Endothelial cell of umbilical vein (primary cell): ENCODE measurements around the gene MTCL1.
A peak's percentile ranks its signal among the peaks of the same experiment; 100 is the strongest.

Source experiments
- EZH2 ChIP-seq: IDR thresholded peaks from 2 replicates; pipeline ENCODE4 v1.6.1; 2012; ENCODE audit warnings: borderline replicate concordance, low read depth, mild to moderate bottlenecking, moderate library complexity, low read length, inconsistent platforms; ENCODE audit not compliant: severe bottlenecking
- POLR2A ChIP-seq: IDR thresholded peaks from 2 replicates; pipeline ENCODE4 v1.6.1; 2012; ENCODE audit warnings: low read depth, mild to moderate bottlenecking, control low read depth, low read length
- POLR2AphosphoS5 ChIP-seq: IDR thresholded peaks from 2 replicates; pipeline ENCODE4 v1.6.1; 2012; ENCODE audit warnings: low read depth, mild to moderate bottlenecking, control low read depth, low read length, moderate library complexity; ENCODE audit not compliant: insufficient read depth
- TF ChIP-seq, protein P1 (sequence below), 2 donors: IDR thresholded peaks; 1 replicate in 1 of 2; 2 replicates in 1 of 2; pipeline ENCODE4 v1.5.1; 2011; ENCODE audit warnings: low read length in 2 of 2, mild to moderate bottlenecking in 2 of 2, moderate library complexity in 2 of 2, control low read depth in 1 of 2, inconsistent platforms in 1 of 2, low read depth in 1 of 2; ENCODE audit not compliant: insufficient read depth in 1 of 2; ENCODE audit errors: extremely low read depth in 1 of 2

DNA sequence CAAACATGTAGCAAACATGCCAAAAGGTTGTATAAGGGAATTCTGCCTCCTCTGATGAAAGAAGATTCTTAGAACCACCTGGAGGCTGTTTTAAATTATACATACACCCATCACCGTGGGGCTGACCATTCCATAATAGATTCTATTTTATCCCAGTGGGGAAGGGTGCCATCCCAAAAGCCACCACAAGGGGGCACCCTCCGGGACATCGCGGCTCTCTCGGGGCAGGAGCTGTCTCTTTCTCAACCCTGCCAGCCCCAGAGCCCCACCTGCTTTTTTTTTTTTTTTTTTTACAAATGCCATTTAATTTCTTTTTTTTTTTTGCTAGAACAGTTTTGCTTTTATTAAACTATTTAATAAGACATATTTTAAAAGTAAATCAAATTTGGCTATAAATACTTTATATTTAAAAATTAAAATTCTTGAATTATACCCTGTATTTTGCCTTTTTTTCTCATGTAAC, 8.6 kb upstream of the MTCL1 start:
- no peak for TF ChIP-seq POLR2AphosphoS5
- TF ChIP-seq, protein P1, sequence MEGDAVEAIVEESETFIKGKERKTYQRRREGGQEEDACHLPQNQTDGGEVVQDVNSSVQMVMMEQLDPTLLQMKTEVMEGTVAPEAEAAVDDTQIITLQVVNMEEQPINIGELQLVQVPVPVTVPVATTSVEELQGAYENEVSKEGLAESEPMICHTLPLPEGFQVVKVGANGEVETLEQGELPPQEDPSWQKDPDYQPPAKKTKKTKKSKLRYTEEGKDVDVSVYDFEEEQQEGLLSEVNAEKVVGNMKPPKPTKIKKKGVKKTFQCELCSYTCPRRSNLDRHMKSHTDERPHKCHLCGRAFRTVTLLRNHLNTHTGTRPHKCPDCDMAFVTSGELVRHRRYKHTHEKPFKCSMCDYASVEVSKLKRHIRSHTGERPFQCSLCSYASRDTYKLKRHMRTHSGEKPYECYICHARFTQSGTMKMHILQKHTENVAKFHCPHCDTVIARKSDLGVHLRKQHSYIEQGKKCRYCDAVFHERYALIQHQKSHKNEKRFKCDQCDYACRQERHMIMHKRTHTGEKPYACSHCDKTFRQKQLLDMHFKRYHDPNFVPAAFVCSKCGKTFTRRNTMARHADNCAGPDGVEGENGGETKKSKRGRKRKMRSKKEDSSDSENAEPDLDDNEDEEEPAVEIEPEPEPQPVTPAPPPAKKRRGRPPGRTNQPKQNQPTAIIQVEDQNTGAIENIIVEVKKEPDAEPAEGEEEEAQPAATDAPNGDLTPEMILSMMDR (IDR thresholded peaks at IDR 0.05; ENCODE audit: extremely low read depth in 1 of 2, insufficient read depth in 1 of 2, low read depth in 1 of 2, low read length in 2 of 2) = peak; percentile 83 to 89
- no peak for TF ChIP-seq POLR2A
- TF ChIP-seq EZH2 = no peak
